CD4-positive, alpha-beta T cell (primary cell): ENCODE measurements around the gene SDK1. TPM values are rescaled to one million over a fixed set of nuclear protein-coding genes. Genes with fewer than 3 reads are reported as not detected.

Experiments
- ATAC-seq: fragments of 200-7000 bp; cut with Tn5 transposase; one replicate; pipeline ENCODE4 v1.10.0; 2022; ENCODE audit warnings: mild to moderate bottlenecking; ENCODE audit not compliant: poor library complexity
- CTCF ChIA-PET: fragments of 350-600 bp; sonication (Branson Sonifier 250); formaldehyde crosslinking; loops from one replicate; lab custom pipeline; 2021; ENCODE audit warnings: antibody characterized with exemption, inconsistent platforms; lab: Charles Lee
- POLR2A ChIA-PET: fragments of 350-600 bp; sonication (Branson Sonifier 250); formaldehyde crosslinking; loops from one replicate; lab custom pipeline; 2021; ENCODE audit warnings: antibody characterized with exemption, inconsistent platforms; lab: Charles Lee
- DNase-seq, 14 experiments: peaks; one replicate each; pipeline ENCODE4 v3.0.0-alpha.2; 2013 to 2020; ENCODE audit warnings: mixed read lengths in 2 of 14
- H3K27ac ChIP-seq, 2 donors: one replicate each; pipeline versions ENCODE4 v1.5.1 to v1.7.0; 2013; ENCODE audit warnings: low read length in 2 of 2, low read depth in 1 of 2, mild to moderate bottlenecking in 1 of 2
- H3K27me3 ChIP-seq, 2 experiments: 1 replicate in 1 of 2; 2 replicates in 1 of 2; pipeline versions ENCODE4 v1.6.1 to v1.7.0; 2013; ENCODE audit warnings: low read length in 2 of 2, control low read depth in 1 of 2, mild to moderate bottlenecking in 1 of 2, moderate library complexity in 1 of 2; ENCODE audit not compliant: insufficient read depth in 2 of 2, control insufficient read depth in 1 of 2
- H3K36me3 ChIP-seq: one replicate; pipeline ENCODE4 v1.6.1; 2013; ENCODE audit warnings: low read length, control low read depth; ENCODE audit not compliant: insufficient read depth
- H3K4me1 ChIP-seq: one replicate; pipeline ENCODE4 v1.6.1; 2013; ENCODE audit warnings: low read length, control low read depth; ENCODE audit not compliant: insufficient read depth
- H3K4me3 ChIP-seq: one replicate; pipeline ENCODE4 v1.5.1; 2013; ENCODE audit warnings: mild to moderate bottlenecking, low read length, moderate library complexity
- H3K9me3 ChIP-seq, 2 experiments: 1 replicate in 1 of 2; 2 replicates in 1 of 2; pipeline versions ENCODE4 v1.6.1 to v1.7.0; 2013; ENCODE audit warnings: low read length in 2 of 2, mild to moderate bottlenecking in 2 of 2, control low read depth in 1 of 2, moderate library complexity in 1 of 2; ENCODE audit not compliant: control insufficient read depth in 1 of 2, insufficient read depth in 1 of 2
- H3K27ac Mint-ChIP-seq: one replicate; pipeline ENCODE4 v1.8.0; 2020; ENCODE audit warnings: mixed read lengths
- H3K27me3 Mint-ChIP-seq: one replicate; pipeline ENCODE4 v1.8.0; 2021; ENCODE audit warnings: mixed read lengths
- H3K36me3 Mint-ChIP-seq: one replicate; pipeline ENCODE4 v1.8.0; 2021; ENCODE audit warnings: low read depth, mixed read lengths
- H3K4me1 Mint-ChIP-seq: one replicate; pipeline ENCODE4 v1.8.0; 2021; ENCODE audit warnings: low read depth, mixed read lengths
- H3K4me3 Mint-ChIP-seq: one replicate; pipeline ENCODE4 v1.8.0; 2020; ENCODE audit warnings: mild to moderate bottlenecking, mixed read lengths
- H3K9me3 Mint-ChIP-seq: one replicate; pipeline ENCODE4 v1.8.0; 2020; ENCODE audit warnings: mixed read lengths
- CTCF ChIP-seq: fragments of 200-600 bp; IDR thresholded peaks from one replicate; pipeline ENCODE4 v1.8.0; 2022; ENCODE audit warnings: antibody characterized with exemption, mild to moderate bottlenecking
- intact Hi-C, 2 experiments: fragments of 100-400 bp; cut with DNase I in 1 of 2; cut with micrococcal nuclease in 1 of 2; formaldehyde crosslinking; loops; one replicate each; pipeline versions ENCODE4 v1.15.1 to v1.9.0; 2023 to 2025; cut with DNase I, micrococcal nuclease
- total RNA-seq, 174 experiments: library from RNA in 2 of 174; stranded (reverse) in 2 of 174; gene quantifications; one replicate each; pipeline ENCODE4 v1.2.3 and lab custom pipeline; 2021 to 2026

Gene SDK1
- total RNA-seq, 2 experiments from 2014 or later: 1.1 to 1.3 TPM

DNA sequence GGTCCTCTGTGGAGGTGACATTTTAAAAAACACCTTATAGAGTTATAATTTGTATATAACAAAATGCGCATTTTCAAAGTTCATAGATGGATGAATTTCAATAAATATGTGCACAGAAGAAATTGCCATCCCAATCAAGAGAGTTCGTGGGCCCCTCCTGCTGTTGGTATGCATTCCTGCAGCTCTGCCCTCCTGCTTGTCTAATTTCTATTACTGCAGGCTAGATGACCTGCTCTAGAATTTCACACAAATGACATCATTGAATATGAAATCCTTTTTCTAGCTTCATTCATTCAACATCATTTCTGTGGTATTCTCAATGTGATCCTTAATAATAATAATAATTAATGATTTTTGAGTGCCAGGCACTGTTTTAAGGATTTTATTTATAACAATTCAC is 348.2 kb downstream of the SDK1 start:
- peak in 1 of 14 experiments; percentile 5 for DNase-seq
- Histone ChIP-seq H3K4me3 (no peak overlapping the region), H3K36me3 (no peaks in the 10 kb centered on the region), H3K27me3 (peaks cover 0 to 2% of the 10 kb centered on the region in 2 experiments), H3K9me3 (no peaks in the 10 kb centered on the region), H3K27ac (no peak overlapping the region), H3K4me1 (no peaks in the 10 kb centered on the region)
- no peak overlapping the region for H3K27ac Mint-ChIP-seq
- no peaks in the 10 kb centered on the region for H3K27me3 Mint-ChIP-seq
- CTCF ChIA-PET: no interaction called here
- POLR2A ChIA-PET: no interaction called here
- no peaks in the 10 kb centered on the region for H3K9me3 Mint-ChIP-seq
- H3K4me3 Mint-ChIP-seq: no peak overlapping the region
- no peaks in the 10 kb centered on the region for H3K4me1 Mint-ChIP-seq
- TF ChIP-seq CTCF: no peak
- H3K36me3 Mint-ChIP-seq: no peaks in the 10 kb centered on the region
- ATAC-seq: no peak
- intact Hi-C loops: no loop called here

DNA sequence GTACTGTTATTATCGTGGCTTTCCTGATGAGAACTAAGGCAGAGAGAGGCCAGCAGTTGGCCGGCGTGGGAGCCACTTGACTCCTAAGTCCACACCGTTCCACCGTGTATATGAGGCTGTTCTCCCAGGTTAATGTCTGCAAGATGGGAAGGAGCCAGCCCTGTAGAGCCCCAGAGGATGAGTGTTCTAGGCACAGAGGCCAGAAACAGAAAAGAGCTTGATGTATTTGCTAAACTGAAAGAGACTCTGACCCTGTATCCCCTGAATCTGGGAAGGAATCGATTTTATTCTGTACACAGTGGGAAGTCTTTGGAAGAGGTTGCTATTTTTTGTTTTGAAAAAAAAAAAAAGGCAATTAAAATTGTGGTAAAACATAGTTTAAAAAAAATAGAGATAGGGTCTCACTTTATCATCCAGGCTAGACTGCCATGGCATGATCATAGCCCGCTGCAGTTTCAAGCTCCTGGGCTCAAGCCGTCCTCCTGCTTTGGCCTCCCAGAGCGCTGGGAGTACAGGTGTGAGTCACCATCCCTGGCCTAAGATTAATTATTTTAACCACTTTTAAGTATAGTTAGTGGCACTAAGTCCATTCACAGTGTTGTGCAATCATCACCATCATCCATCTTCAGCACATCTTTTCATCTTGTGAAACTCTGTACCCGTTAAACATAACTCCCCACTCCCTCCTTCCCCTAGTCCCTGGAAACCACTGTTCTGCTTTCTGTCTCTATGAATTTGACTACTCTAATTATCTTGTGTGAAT is 348.8 kb downstream of the SDK1 start:
- Histone ChIP-seq H3K27ac (no peak overlapping the region), H3K27me3 (peaks cover 0 to 2% of the 10 kb centered on the region in 2 experiments), H3K4me1 (no peaks in the 10 kb centered on the region), H3K36me3 (no peaks in the 10 kb centered on the region), H3K4me3 (no peak overlapping the region), H3K9me3 (no peaks in the 10 kb centered on the region)
- POLR2A ChIA-PET: interaction anchor here (0.6 kb wide), 1 partner anchor 422 kb away, joined by 3 read pairs; no protein-coding TSS in a partner anchor
- TF ChIP-seq CTCF: no peak
- Mint-ChIP-seq H3K9me3 (no peaks in the 10 kb centered on the region), H3K4me1 (no peaks in the 10 kb centered on the region), H3K36me3 (no peaks in the 10 kb centered on the region), H3K4me3 (no peak overlapping the region), H3K27ac (no peak overlapping the region), H3K27me3 (no peaks in the 10 kb centered on the region)
- DNase-seq: no peak
- intact Hi-C loops: no loop called here
- CTCF ChIA-PET: no interaction called here
- no peak for ATAC-seq

GRCh38 chr7:3650844-3651243 is 349.8 kb downstream of the SDK1 start:
- Histone ChIP-seq H3K4me3 (no peak overlapping the region), H3K27ac (no peak overlapping the region), H3K27me3 (peaks cover 0 to 2% of the 10 kb centered on the region in 2 experiments), H3K36me3 (no peaks in the 10 kb centered on the region), H3K4me1 (no peaks in the 10 kb centered on the region), H3K9me3 (no peaks in the 10 kb centered on the region)
- H3K4me1 Mint-ChIP-seq: no peaks in the 10 kb centered on the region
- POLR2A ChIA-PET: no interaction called here
- intact Hi-C loops: no loop called here
- H3K27ac Mint-ChIP-seq: no peak overlapping the region
- ATAC-seq (no peak), DNase-seq (no peak)
- no peak for TF ChIP-seq CTCF
- no peaks in the 10 kb centered on the region for H3K36me3 Mint-ChIP-seq
- no peaks in the 10 kb centered on the region for H3K27me3 Mint-ChIP-seq
- CTCF ChIA-PET: no interaction called here
- H3K4me3 Mint-ChIP-seq: no peak overlapping the region
- no peaks in the 10 kb centered on the region for H3K9me3 Mint-ChIP-seq
